ENCODE results near the gene OR6A2. TPM values are rescaled to one million over a fixed set of nuclear protein-coding genes. Genes with fewer than 3 reads are reported as not detected.

Gene OR6A2
- total and polyA plus RNA-seq, 2 of the 8 experiments (the other 6 are each of a cell fraction or from before 2014, with no cell fraction given), result 0.14 to 0.20 TPM

- TF ChIP-seq CHD7 (IDR thresholded peaks at IDR 0.05; ENCODE audit: insufficient replicate concordance, low read length) (no peak), NANOG (IDR thresholded peaks at IDR 0.05; ENCODE audit: insufficient read depth, low read depth, low read length, poor library complexity, severe bottlenecking) (no peak), FOSL1 (IDR thresholded peaks at IDR 0.05; ENCODE audit: insufficient read depth, low read depth, low read length) (no peak), ZNF274 (IDR thresholded peaks at IDR 0.05; ENCODE audit: borderline replicate concordance, extremely low read depth, low read length) (no peak), SIRT6 (IDR thresholded peaks at IDR 0.05; ENCODE audit: low read length) (no peak), BCL11A (IDR thresholded peaks at IDR 0.05; ENCODE audit: low read depth in 2 of 2, low read length in 2 of 2) (no peak), TEAD4 (IDR thresholded peaks at IDR 0.05; ENCODE audit: low read depth, low read length) (no peak), RBBP5 (IDR thresholded peaks at IDR 0.05; ENCODE audit: borderline replicate concordance, low read depth, low read length) (no peak), E2F6 (IDR thresholded peaks at IDR 0.05) (no peak), RAD21 (IDR thresholded peaks at IDR 0.05 in 1 of 2, conservative IDR thresholded peaks at IDR 0.05 in 1 of 2; ENCODE audit: low read depth in 2 of 2, low read length in 2 of 2) (no peak), POLR2A (IDR thresholded peaks at IDR 0.05; ENCODE audit: control extremely low read depth in 1 of 2, low read depth in 2 of 2, low read length in 2 of 2) (no peak)
These were observed 53.3 kb downstream of the OR6A2 start (continued) for GRCh38 chr11:6746086-6746618.

All from H1 (cell line).